Heart left ventricle (tissue), 16 donors: ENCODE data around the gene SACS. TPM values are rescaled to one million over a fixed set of nuclear protein-coding genes. Genes with fewer than 3 reads are reported as not detected.
A peak's percentile ranks its signal among the peaks of the same experiment; 100 is the strongest.

Source experiments
- ATAC-seq, 4 donors: fragments of 200-7000 bp; cut with Tn5 transposase; one replicate each; pipeline ENCODE4 v1.9.1; 2020 to 2022; ENCODE audit warnings: moderate library complexity in 4 of 4, mild to moderate bottlenecking in 3 of 4, moderate number of reproducible peaks in 1 of 4
- DNase-seq, 5 donors: peaks; one replicate each; pipeline ENCODE4 v3.0.0-alpha.2; 2020
- H3K27ac ChIP-seq, 12 donors: fragments of 200-600 bp; sonication (generic) in 4 of 12; one replicate each; pipeline versions ENCODE4 v1.5.0 to v1.8.0; 2016 to 2022; ENCODE audit warnings: mild to moderate bottlenecking in 2 of 12
- H3K27me3 ChIP-seq, 9 donors: fragments of 200-600 bp; sonication (generic) in 2 of 9; one replicate each; pipeline versions ENCODE4 v1.5.1 to v1.8.0; 2016 to 2022; ENCODE audit warnings: mild to moderate bottlenecking in 3 of 9
- H3K36me3 ChIP-seq, 9 donors: fragments of 200-600 bp; sonication (generic) in 2 of 9; one replicate each; pipeline versions ENCODE4 v1.5.0 to v1.8.0; 2018 to 2022; ENCODE audit warnings: mild to moderate bottlenecking in 2 of 9
- H3K4me1 ChIP-seq, 12 donors: fragments of 200-600 bp; sonication (generic) in 4 of 12; one replicate each; pipeline versions ENCODE4 v1.5.0 to v1.8.0; 2016 to 2022; ENCODE audit warnings: mild to moderate bottlenecking in 3 of 12
- H3K4me3 ChIP-seq, 12 donors: fragments of 200-600 bp; sonication (generic) in 4 of 12; one replicate each; pipeline versions ENCODE4 v1.5.0 to v1.8.0; 2017 to 2022; ENCODE audit warnings: mild to moderate bottlenecking in 9 of 12, moderate library complexity in 4 of 12
- H3K9me3 ChIP-seq, 12 donors: fragments of 200-600 bp; sonication (generic) in 4 of 12; one replicate each; pipeline versions ENCODE4 v1.5.0 to v1.8.0; 2016 to 2022; ENCODE audit warnings: mild to moderate bottlenecking in 1 of 12
- CTCF ChIP-seq, 12 donors: fragments of 200-600 bp; sonication (generic) in 4 of 12; IDR thresholded peaks; one replicate each; pipeline versions ENCODE4 v1.5.0 to v1.8.0; 2018 to 2022; ENCODE audit warnings: antibody characterized with exemption in 12 of 12, mild to moderate bottlenecking in 5 of 12
- POLR2A ChIP-seq, 2 donors: fragments of 450-650 bp; IDR thresholded peaks; one replicate each; pipeline ENCODE4 v1.6.1; 2017; ENCODE audit warnings: antibody characterized with exemption in 2 of 2, mild to moderate bottlenecking in 2 of 2, moderate library complexity in 2 of 2
- WGBS, 4 donors: extraction: QIAGEN DNeasy Blood & Tissue Kit in 2 of 4; methylation state at CpG; one replicate each; pipeline versions ENCODE4 v1.1.5 to v1.1.7; 2013 to 2018; 5-methylcytosine and 5-hydroxymethylcytosine counted together
- intact Hi-C, 10 donors: fragments of 100-400 bp; cut with DNase I; formaldehyde crosslinking; loops; one replicate each; pipeline versions ENCODE4 v1.11.1 to v1.14.2; 2022
- polyA plus RNA-seq, 2 donors: library from polyadenylated mRNA; stranded (reverse); fragments of 200-250 nt; gene quantifications; one replicate each; pipeline ENCODE4 v1.2.3, GENCODE V29; 2013
- total RNA-seq, 9 donors: library from RNA; depleted of rRNA in 2 of 9; stranded (reverse); fragments of >200 nt in 2 of 9; fragmentation: NEBNext Ultra II Directional in 3 of 9; extraction: Animal tissue kit (Norgen Biotek cat#: 25700) in 3 of 9; gene quantifications; one replicate each; pipeline versions ENCODE4 v1.1.0 to v1.2.4, GENCODE V29; 2016 to 2023
- donor health status: ischemic (EF 13 %, LVEDD 7.1; RV severe dilation, severe dysfunction).
- donor health status: healthy with polysubstance abuse.
- donor health status: DM: no; HTN: yes; CAD: no.
- donor health status: DM: no; HTN: no; CAD: no.
- donor health status: ischemic (EF 25% LVEDD 6.9; RV normal size, moderate dysfunction).
- donor health status: ischemic (EF 25% LVEDD 5.7; RV mildly dilated, moderate dysfunction).
- donor health status: healthy.
- donor health status: DM: yes; HTN: yes; CAD: no.
- donor health status: ischemic (EF 35%, LVEDD 5.7; RV mildly dilated, moderate dysfunction).
- donor health status: nonischemic (EF 11% LVEDD 7.7; RV severe dilation, severe dysfunction).
- donor health status: DM: yes; HTN: yes; CAD: no.
- donor health status: PGD.
- donor health status: ischemic (EF 29% LVEDD 5.4; RV normal size, mild dysfunction).
- donor health status: nonischemic (EF 23%, LVEDD 6.1; RV moderate dilation, normal function).

Gene SACS
- total and polyA plus RNA-seq, 11 donors = 2.8 to 29.3 (median 19.7) TPM

GRCh38 chr13:23375001-23375971, 58.2 kb downstream of the SACS start:
- no peaks in the 10 kb centered on the region for H3K9me3 ChIP-seq
- 0 to 1% (median 1%) methylated on average over 75 to 117 of the region's 117 CpGs for WGBS, 4 donors
- peak overlapping the region; percentile 48 to 96 (median 90) for H3K27ac ChIP-seq
- ATAC-seq (peak; percentile 94 to 97 (median 96)), DNase-seq (peak; percentile 97 to 99 (median 98))
- H3K4me3 ChIP-seq = peak overlapping the region; percentile 64 to 93 (median 84)
- TF ChIP-seq CTCF (IDR thresholded peaks at IDR 0.05) = peak in 8 of 12 donors; percentile 11 to 56 (median 36)
- peak in 1 of 2 donors; percentile 69 for TF ChIP-seq POLR2A (IDR thresholded peaks at IDR 0.05)
- intact Hi-C loops = loop anchor here in 5 of 10 donors (2.0 to 10.0 kb wide), 5 partner anchors 60 to 512 kb away; partner anchors contain the start of genes TNFRSF19 (in 5 of the 5) and MIPEP (in 2 of the 5)
- peaks cover 0 to 19% (median 10%) of the 10 kb centered on the region in 9 donors for H3K36me3 ChIP-seq
- H3K4me1 ChIP-seq = peaks cover 3 to 57% (median 46%) of the 10 kb centered on the region in 12 donors
- no peaks in the 10 kb centered on the region for H3K27me3 ChIP-seq

GRCh38 chr13:23372264-23372906, 61.1 kb downstream of the SACS start:
- Histone ChIP-seq H3K27me3 (no peaks in the 10 kb centered on the region), H3K4me3 (no peak overlapping the region), H3K36me3 (peaks cover 0 to 46% (median 35%) of the 10 kb centered on the region in 9 donors), H3K4me1 (peaks cover 0 to 49% (median 30%) of the 10 kb centered on the region in 12 donors), H3K9me3 (no peaks in the 10 kb centered on the region), H3K27ac (peak overlapping the region in 6 of 12 donors; percentile 13 to 60 (median 48))
- DNase-seq = no peak
- ATAC-seq = peak in 2 of 4 donors; percentile 5 to 17
- intact Hi-C loops = loop anchor here in 5 of 10 donors (10.0 kb wide), 3 partner anchors 202 to 512 kb away; partner anchors contain the start of genes TNFRSF19 (in 5 of the 5) and MIPEP (in 1 of the 5)
- TF ChIP-seq POLR2A (IDR thresholded peaks at IDR 0.05) (no peak), CTCF (IDR thresholded peaks at IDR 0.05) (no peak)
- WGBS, 4 donors = 25 to 38% (median 31%) methylated on average over 5 of the region's 5 CpGs

GRCh38 chr13:23367907-23368306, 65.6 kb downstream of the SACS start:
- intact Hi-C loops = loop anchor here in 1 of 10 donors (10.0 kb wide), 1 partner anchor 507 kb away; no protein-coding TSS in a partner anchor
- Histone ChIP-seq H3K4me1 (peaks cover 0 to 21% (median 9%) of the 10 kb centered on the region in 12 donors), H3K36me3 (peaks cover 2 to 90% (median 80%) of the 10 kb centered on the region in 9 donors), H3K27me3 (no peaks in the 10 kb centered on the region), H3K4me3 (no peak overlapping the region), H3K27ac (peak overlapping the region in 6 of 12 donors; percentile 11 to 75 (median 61)), H3K9me3 (no peaks in the 10 kb centered on the region)
- TF ChIP-seq CTCF (IDR thresholded peaks at IDR 0.05) (no peak), POLR2A (IDR thresholded peaks at IDR 0.05) (no peak)
- WGBS, 4 donors = 76 to 91% (median 85%) methylated on average over 6 of the region's 6 CpGs
- DNase-seq (peak in 1 of 5 donors; percentile 54), ATAC-seq (peak; percentile 67 to 82 (median 77))
